Measurements from ENCODE around the gene ATP6V1B1.
A peak's percentile ranks its signal among the peaks of the same experiment; 100 is the strongest.

The ATP6V1B1 gene

GRCh38 chr2:70960833-70961647 is 25.3 kb downstream of the ATP6V1B1 start:
- DNase-seq, result no peak
- in situ Hi-C loops (cut with HindIII; ENCODE audit: low pct_ligation_motif_present, low pct_unique_long_range_greater_than_20kb, low sequenced_read_pairs), result no loop called here

- in situ Hi-C loops (cut with HindIII; ENCODE audit: low pct_ligation_motif_present, low pct_unique_long_range_greater_than_20kb, low sequenced_read_pairs), result no loop called here
Measured at GRCh38 chr2:70961648-70961994, 25.9 kb downstream of the ATP6V1B1 start.

GRCh38 chr2:70962211-70962884 is 26.6 kb downstream of the ATP6V1B1 start:
- in situ Hi-C loops (cut with HindIII; ENCODE audit: low pct_ligation_motif_present, low pct_unique_long_range_greater_than_20kb, low sequenced_read_pairs), result no loop called here
- no peak for DNase-seq

More at GRCh38 chr2:70961648-70961994, 25.9 kb downstream of the ATP6V1B1 start:
- DNase-seq, result no peak

- no peak for DNase-seq
- in situ Hi-C loops (cut with HindIII; ENCODE audit: low pct_ligation_motif_present, low pct_unique_long_range_greater_than_20kb, low sequenced_read_pairs), result no loop called here
Measured at GRCh38 chr2:70962885-70963878, 27.5 kb downstream of the ATP6V1B1 start.

GRCh38 chr2:70964133-70964532 is 28.4 kb downstream of the ATP6V1B1 start:
- no peak for DNase-seq
- in situ Hi-C loops (cut with HindIII; ENCODE audit: low pct_ligation_motif_present, low pct_unique_long_range_greater_than_20kb, low sequenced_read_pairs), result no loop called here

GRCh38 chr2:70964596-70965386 is 29.1 kb downstream of the ATP6V1B1 start:
- in situ Hi-C loops (cut with HindIII; ENCODE audit: low pct_ligation_motif_present, low pct_unique_long_range_greater_than_20kb, low sequenced_read_pairs), result no loop called here
- DNase-seq, result peak; percentile 74

- DNase-seq, result no peak
- in situ Hi-C loops (cut with HindIII; ENCODE audit: low pct_ligation_motif_present, low pct_unique_long_range_greater_than_20kb, low sequenced_read_pairs), result no loop called here
Measured at GRCh38 chr2:70965506-70965905, 29.8 kb downstream of the ATP6V1B1 start.

GRCh38 chr2:70966681-70967080 is 31.0 kb downstream of the ATP6V1B1 start:
- DNase-seq, result no peak
- in situ Hi-C loops (cut with HindIII; ENCODE audit: low pct_ligation_motif_present, low pct_unique_long_range_greater_than_20kb, low sequenced_read_pairs), result no loop called here

- DNase-seq, result no peak
- in situ Hi-C loops (cut with HindIII; ENCODE audit: low pct_ligation_motif_present, low pct_unique_long_range_greater_than_20kb, low sequenced_read_pairs), result no loop called here
Measured at GRCh38 chr2:70967189-70967588, 31.5 kb downstream of the ATP6V1B1 start.

GRCh38 chr2:70974592-70974991 is 38.9 kb downstream of the ATP6V1B1 start:
- in situ Hi-C loops (cut with HindIII; ENCODE audit: low pct_ligation_motif_present, low pct_unique_long_range_greater_than_20kb, low sequenced_read_pairs), result no loop called here
- DNase-seq, result no peak

GRCh38 chr2:70975237-70975636 is 39.5 kb downstream of the ATP6V1B1 start:
- no peak for DNase-seq
- in situ Hi-C loops (cut with HindIII; ENCODE audit: low pct_ligation_motif_present, low pct_unique_long_range_greater_than_20kb, low sequenced_read_pairs), result no loop called here

GRCh38 chr2:70977605-70978205 is 42.0 kb downstream of the ATP6V1B1 start:
- in situ Hi-C loops (cut with HindIII; ENCODE audit: low pct_ligation_motif_present, low pct_unique_long_range_greater_than_20kb, low sequenced_read_pairs), result no loop called here
- peak; percentile 84 for DNase-seq

- in situ Hi-C loops (cut with HindIII; ENCODE audit: low pct_ligation_motif_present, low pct_unique_long_range_greater_than_20kb, low sequenced_read_pairs), result no loop called here
- DNase-seq, result peak; percentile 53
Measured at GRCh38 chr2:70978341-70979179, 42.9 kb downstream of the ATP6V1B1 start, which contains the start of gene ANKRD53. Gene ANKRD53 (plus strand): TSS chr2:70978630. CDS start chr2:70978646, 16 bp downstream.

GRCh38 chr2:70979180-70979488 is 43.4 kb downstream of the ATP6V1B1 start:
- in situ Hi-C loops (cut with HindIII; ENCODE audit: low pct_ligation_motif_present, low pct_unique_long_range_greater_than_20kb, low sequenced_read_pairs), result no loop called here
- DNase-seq, result no peak

- in situ Hi-C loops (cut with HindIII; ENCODE audit: low pct_ligation_motif_present, low pct_unique_long_range_greater_than_20kb, low sequenced_read_pairs), result no loop called here
- DNase-seq, result no peak
Measured at GRCh38 chr2:70979626-70980025, 43.9 kb downstream of the ATP6V1B1 start.

- no peak for DNase-seq
- in situ Hi-C loops (cut with HindIII; ENCODE audit: low pct_ligation_motif_present, low pct_unique_long_range_greater_than_20kb, low sequenced_read_pairs), result no loop called here
Measured at GRCh38 chr2:70981421-70981820, 45.7 kb downstream of the ATP6V1B1 start.
